NCI-H2081 (cell line): ENCODE results near the gene ALOX15.
"Not testable (repeated sequence)": the region's sequence is repeated elsewhere in the genome, so short reads cannot be mapped to it uniquely, and the experiment has no call there.

ENCODE experiments used
- DNase-seq, 2 experiments: peaks; one replicate each; lab custom pipeline; 2025; lab: John Stamatoyannopoulos, UW

Gene ALOX15, protein sequence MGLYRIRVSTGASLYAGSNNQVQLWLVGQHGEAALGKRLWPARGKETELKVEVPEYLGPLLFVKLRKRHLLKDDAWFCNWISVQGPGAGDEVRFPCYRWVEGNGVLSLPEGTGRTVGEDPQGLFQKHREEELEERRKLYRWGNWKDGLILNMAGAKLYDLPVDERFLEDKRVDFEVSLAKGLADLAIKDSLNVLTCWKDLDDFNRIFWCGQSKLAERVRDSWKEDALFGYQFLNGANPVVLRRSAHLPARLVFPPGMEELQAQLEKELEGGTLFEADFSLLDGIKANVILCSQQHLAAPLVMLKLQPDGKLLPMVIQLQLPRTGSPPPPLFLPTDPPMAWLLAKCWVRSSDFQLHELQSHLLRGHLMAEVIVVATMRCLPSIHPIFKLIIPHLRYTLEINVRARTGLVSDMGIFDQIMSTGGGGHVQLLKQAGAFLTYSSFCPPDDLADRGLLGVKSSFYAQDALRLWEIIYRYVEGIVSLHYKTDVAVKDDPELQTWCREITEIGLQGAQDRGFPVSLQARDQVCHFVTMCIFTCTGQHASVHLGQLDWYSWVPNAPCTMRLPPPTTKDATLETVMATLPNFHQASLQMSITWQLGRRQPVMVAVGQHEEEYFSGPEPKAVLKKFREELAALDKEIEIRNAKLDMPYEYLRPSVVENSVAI

GRCh38 chr17:4641297-4642195 is at the start of gene ALOX15:
Gene ALOX15 (minus strand): TSS chr17:4641678. CDS start chr17:4641651, 27 bp downstream.
- DNase-seq, result no peak

GRCh38 chr17:4690745-4691144 is 49.3 kb upstream of the ALOX15 start:
- DNase-seq, result no peak

GRCh38 chr17:4689872-4690271 is 48.4 kb upstream of the ALOX15 start:
- not testable (repeated sequence) for DNase-seq

DNA sequence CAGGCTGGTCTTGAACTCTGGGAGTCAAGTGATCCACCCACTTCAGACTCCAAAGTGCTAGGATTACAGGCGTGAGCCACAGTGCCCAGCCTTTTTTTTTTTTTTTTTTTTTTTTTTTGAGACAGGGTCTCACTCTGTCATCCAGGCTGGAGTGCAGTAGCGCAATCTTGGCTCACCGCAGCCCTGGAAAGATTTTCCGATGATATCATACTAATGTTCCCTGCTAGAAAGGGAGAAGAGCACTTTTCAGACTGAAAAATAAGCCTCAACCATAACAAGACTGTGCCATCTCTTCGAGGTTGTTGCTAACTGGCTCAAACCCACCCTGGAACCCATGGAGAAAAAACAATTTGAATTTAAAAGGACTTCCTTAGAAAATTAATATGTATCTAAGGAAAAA is 42.3 kb upstream of the ALOX15 start:
- not testable (repeated sequence) for DNase-seq

- DNase-seq, result no peak
Measured at GRCh38 chr17:4679658-4680057, 38.2 kb upstream of the ALOX15 start.

DNA sequence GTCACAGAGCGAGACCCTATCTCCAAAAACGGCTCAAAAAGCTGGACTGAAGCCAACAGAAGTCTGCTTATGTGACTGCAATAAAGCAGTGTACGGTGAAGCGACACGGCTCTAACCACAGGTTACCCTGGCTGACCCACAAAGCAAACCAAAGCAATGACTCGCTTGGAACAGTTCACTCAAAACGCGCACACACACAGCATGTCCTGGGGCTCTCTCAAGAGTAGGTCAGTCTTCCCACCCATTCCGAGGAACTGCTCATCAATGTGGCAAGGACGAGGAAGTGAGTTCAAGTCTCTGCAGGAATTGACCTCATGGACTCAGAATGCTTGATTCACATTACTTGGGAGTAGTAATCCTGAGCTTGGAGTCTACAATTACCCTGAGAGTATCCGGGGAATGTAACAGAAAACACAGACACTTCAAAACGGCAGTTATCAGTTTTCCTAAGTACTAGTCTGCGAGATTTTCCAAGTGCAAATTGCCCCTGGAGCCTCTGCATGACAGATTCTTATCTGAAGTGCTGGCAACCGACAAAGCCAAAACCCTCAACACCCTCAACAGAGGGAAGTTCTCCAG is 37.1 kb upstream of the ALOX15 start:
- DNase-seq, result no peak

DNA sequence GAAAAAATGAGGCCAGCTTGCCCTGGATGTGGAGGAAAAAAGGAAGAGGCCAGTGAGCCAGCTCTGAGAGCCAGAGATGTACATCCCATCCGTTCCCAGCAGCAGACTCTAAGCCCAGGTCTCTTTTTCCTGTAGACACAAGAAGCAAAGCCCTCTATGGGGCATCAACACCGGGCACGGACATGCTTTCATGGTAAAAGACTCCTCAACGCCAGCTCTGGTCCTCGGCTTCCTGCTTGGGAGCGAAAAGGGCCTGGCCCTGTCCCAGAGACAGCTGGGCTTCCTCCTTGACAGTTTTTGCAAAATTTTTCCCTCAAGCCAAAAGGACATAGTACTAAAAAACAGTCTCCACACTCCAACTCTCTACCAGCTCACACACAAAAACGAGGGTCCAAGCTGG is 35.3 kb upstream of the ALOX15 start:
- DNase-seq, result no peak

- no peak for DNase-seq
Measured at GRCh38 chr17:4675791-4676190, 34.3 kb upstream of the ALOX15 start.

DNA sequence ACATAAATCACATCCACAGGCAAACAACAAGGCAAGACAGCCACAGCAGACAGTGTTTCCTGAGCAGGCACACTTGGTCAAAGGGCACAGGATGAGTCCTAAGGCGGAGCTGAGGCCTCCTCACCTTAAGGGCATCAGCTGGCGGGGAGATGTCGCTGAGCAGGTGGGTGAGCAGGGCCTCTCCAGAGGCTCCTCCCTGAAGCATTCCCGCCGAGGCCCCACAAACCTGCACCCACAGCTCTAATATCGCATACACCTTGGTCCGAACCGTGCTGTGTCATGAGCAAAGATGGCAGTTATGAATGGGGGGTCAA is 33.2 kb upstream of the ALOX15 start:
- DNase-seq, result no peak

GRCh38 chr17:4673986-4674684 is 32.7 kb upstream of the ALOX15 start:
- no peak for DNase-seq

DNA sequence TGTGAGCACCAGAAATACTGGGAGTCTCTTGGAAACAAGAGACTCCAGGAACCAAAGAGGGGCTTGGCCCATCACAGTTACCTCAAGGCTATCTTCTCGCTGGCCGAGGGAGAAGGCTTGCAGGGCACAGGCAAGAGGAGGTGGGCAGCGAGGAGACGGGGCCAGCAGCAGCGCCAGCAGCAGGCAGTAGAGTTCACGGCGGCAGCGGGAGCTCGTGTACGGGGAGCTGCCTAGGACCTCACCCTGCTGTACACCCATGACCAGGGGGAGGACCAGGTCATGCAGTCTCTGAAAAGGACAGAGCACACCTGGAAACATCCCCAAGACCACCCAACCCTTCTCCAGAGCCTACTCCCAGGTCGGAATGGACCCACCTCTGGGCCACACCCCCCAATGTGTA is 31.7 kb upstream of the ALOX15 start:
- no peak for DNase-seq

DNA sequence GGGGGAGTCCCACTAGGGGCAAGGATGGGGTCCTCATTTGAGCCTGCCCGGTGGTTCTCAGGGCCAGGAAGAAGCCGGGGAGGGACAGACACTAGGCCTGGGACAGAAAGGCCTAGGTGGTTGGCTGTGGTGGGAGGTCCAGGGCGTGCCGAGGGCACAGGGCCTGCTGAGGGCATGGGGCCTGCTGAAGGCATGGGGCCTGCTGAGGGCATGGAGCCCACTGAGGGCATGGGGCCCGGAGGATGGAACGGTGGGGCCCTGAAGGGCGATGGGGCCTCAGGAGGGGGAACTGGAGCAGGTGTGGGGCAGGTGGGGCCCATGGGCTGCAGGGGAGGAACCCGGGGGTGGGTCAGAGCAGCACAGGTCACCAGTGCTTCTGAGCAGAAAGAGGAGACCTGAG is 31.3 kb upstream of the ALOX15 start:
- no peak for DNase-seq

- no peak for DNase-seq
Measured at GRCh38 chr17:4672055-4672630, 30.7 kb upstream of the ALOX15 start.

DNA sequence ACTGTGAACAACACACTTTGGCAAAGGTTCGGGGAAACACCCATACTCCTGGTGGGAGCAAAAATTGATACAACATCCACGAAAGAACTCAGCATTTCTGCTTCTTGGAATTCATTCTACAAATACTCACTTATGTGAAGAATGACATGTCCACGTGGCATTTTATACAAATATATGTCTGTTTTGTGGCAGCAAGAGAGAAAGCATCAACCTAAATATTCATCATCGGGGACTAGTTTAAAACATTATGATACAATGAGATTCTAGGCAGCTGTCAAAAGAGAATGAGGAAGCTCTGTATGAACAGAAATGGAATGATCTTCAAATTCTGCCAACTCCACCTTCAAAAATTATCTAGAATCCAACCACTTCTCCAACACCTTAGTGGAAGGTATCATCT is 25.7 kb upstream of the ALOX15 start:
- DNase-seq, result no peak

GRCh38 chr17:4666296-4666695 is 24.8 kb upstream of the ALOX15 start:
- DNase-seq, result no peak

DNA sequence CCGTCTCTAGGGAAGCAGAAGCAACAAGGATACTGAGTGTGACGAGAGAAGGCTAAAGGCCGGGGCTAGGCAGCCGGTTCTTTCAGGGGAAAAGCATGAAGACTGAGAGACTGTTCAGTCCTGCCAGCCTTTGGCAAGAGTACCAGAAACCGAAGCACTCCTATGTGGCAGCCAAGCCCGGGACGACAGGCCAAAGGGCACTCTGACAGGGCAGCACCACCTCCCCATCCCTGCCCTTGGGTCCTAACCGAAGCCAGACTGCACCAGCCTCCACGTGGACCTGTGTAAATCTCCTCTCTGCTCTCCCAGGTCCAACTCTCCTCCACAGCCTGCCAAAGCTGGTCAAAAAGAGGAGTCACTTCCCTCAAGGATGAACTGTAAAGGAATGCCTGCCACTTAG is 23.5 kb upstream of the ALOX15 start:
- DNase-seq, result no peak

GRCh38 chr17:4664230-4664629 is 22.8 kb upstream of the ALOX15 start:
- no peak for DNase-seq

- no peak for DNase-seq
Measured at GRCh38 chr17:4663711-4664110, 22.2 kb upstream of the ALOX15 start.

DNA sequence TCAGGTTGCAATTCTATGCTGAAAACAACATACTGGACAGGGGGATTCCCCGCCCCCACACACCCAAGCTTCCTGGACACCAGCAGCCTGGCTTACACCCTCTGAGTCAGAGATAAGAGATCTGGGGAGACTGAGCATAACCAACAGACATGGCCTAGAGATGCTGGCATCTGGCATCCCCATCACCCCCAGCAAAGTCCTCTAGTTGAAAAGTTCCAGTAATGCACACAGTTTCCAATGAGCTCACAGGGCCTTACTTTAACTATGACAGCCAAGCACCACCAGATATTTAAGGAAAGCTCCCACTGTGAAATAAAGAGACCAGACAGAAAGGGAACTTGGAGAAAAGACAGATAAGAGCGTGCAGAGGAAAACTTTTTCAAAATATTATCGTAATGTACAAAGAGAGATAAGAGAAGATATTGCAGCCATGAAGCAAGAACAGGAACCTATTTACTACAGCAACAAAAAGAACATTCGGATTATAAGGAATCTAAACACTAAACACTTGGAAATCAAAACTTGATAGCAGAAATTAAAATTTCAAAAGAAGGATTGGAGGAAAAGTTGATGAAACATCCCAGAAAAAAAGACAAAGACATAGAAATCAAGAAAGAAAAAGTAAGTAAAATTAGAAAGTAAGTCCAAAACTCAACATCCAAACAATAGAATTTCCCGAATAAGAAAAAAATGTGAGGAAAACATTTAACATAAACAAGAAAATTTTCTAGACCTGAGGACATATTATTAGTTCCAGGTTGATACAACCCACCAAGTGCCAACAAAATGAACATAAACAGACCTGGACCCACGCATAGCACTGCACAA is 17.2 kb upstream of the ALOX15 start:
- no peak for DNase-seq

GRCh38 chr17:4657678-4658077 is 16.2 kb upstream of the ALOX15 start:
- no peak for DNase-seq
